A549 (cell line): ENCODE data around the gene ABCB6. TPM values are rescaled to one million over a fixed set of nuclear protein-coding genes. Genes with fewer than 3 reads are reported as not detected.

Experiments used
- ATAC-seq, 2 experiments: fragments of 200-7000 bp in 1 of 2; fragments of >200 bp in 1 of 2; cut with Nextera tagmentation in 1 of 2; cut with Tn5 transposase in 1 of 2; 3 replicates each; pipeline versions ENCODE4 v1.8.0 to v1.9.1; 2018 to 2020; ENCODE audit warnings: mild to moderate bottlenecking in 1 of 2, moderate library complexity in 1 of 2
- CTCF ChIA-PET: fragments of 300-600 bp; sonication (Branson Sonifier 250); formaldehyde crosslinking; extraction: SDS; loops from one replicate; lab custom pipeline; 2021; ENCODE audit warnings: antibody characterized with exemption, inconsistent platforms; lab: Yijun Ruan, JAX
- POLR2A ChIA-PET: fragments of 350-600 bp; formaldehyde crosslinking; extraction: SDS; loops from one replicate; lab custom pipeline; 2021; ENCODE audit warnings: antibody characterized with exemption, inconsistent platforms; lab: Yijun Ruan, JAX
- DNase-seq, 2 experiments: peaks; one replicate each; pipeline versions ENCODE4 v3.0.0 to v3.0.0-alpha.2; 2011 to 2016; ENCODE audit warnings: low read depth in 1 of 2, low spot score in 1 of 2
- FAIRE-seq: peaks from 2 replicates; lab custom pipeline; 2011; peaks lifted over from hg19 to GRCh38; lab: Jason Lieb, UNC
- H3K27ac ChIP-seq, 2 experiments: fragments of >200 bp; sonication (Bioruptor Twin); formaldehyde crosslinking; 3 replicates each; pipeline ENCODE4 v1.5.1; 2016 to 2017
- H3K4me1 ChIP-seq: fragments of >200 bp; sonication (Bioruptor Twin); formaldehyde crosslinking; 3 replicates; pipeline ENCODE4 v1.6.1; 2016
- H3K4me2 ChIP-seq: fragments of >200 bp; sonication (Bioruptor Twin); formaldehyde crosslinking; 3 replicates; pipeline ENCODE4 v1.6.1; 2016
- H3K4me3 ChIP-seq: fragments of >200 bp; sonication (Bioruptor Twin); formaldehyde crosslinking; 3 replicates; pipeline ENCODE4 v1.5.1; 2016
- H3K9me3 ChIP-seq: fragments of >200 bp; sonication (Bioruptor Twin); formaldehyde crosslinking; 3 replicates; pipeline ENCODE4 v1.6.1; 2016
- ATOH8 ChIP-seq: fragments of 250-450 bp; sonication (Bioruptor Pico); IDR thresholded peaks from 2 replicates; pipeline ENCODE4 v1.5.0; 2020; ENCODE audit warnings: low read depth, mild to moderate bottlenecking, moderate library complexity
- CBX2 ChIP-seq: fragments of 200-600 bp; sonication (generic); IDR thresholded peaks from 2 replicates; pipeline ENCODE4 v1.6.1; 2016; ENCODE audit warnings: low read depth, mild to moderate bottlenecking, borderline replicate concordance
- ELK1 ChIP-seq: fragments of 150-350 bp; IDR thresholded peaks from 2 replicates; pipeline ENCODE4 v1.6.1; 2014; ENCODE audit warnings: low read depth, mild to moderate bottlenecking, low read length
- ESRRA ChIP-seq: fragments of 150-350 bp; IDR thresholded peaks from 2 replicates; pipeline ENCODE4 v1.6.1; 2014; ENCODE audit warnings: mild to moderate bottlenecking, low read length, borderline replicate concordance
- FOSB ChIP-seq: fragments of 250-450 bp; sonication (Bioruptor Pico); IDR thresholded peaks from 2 replicates; pipeline ENCODE4 v1.5.0; 2020; ENCODE audit warnings: mild to moderate bottlenecking, moderate library complexity
- FOSL2 ChIP-seq, 2 experiments: fragments of 450-650 bp in 1 of 2; fragments of >200 bp in 1 of 2; sonication (Bioruptor Twin) in 1 of 2; formaldehyde crosslinking; IDR thresholded peaks; 2 replicates each; pipeline versions ENCODE4 v1.5.0 to v1.6.1; 2016 to 2020; ENCODE audit warnings: mild to moderate bottlenecking in 1 of 2, moderate library complexity in 1 of 2
- HEYL ChIP-seq: fragments of 250-450 bp; sonication (Bioruptor Pico); IDR thresholded peaks from 2 replicates; pipeline ENCODE4 v1.8.0; 2021; ENCODE audit warnings: mild to moderate bottlenecking, moderate library complexity
- HOXA7 ChIP-seq: fragments of 250-450 bp; sonication (Bioruptor Pico); IDR thresholded peaks from 2 replicates; pipeline ENCODE4 v1.5.0; 2020; ENCODE audit warnings: mild to moderate bottlenecking, moderate library complexity
- HOXB5 ChIP-seq: fragments of 250-450 bp; sonication (Bioruptor Pico); IDR thresholded peaks from 2 replicates; pipeline ENCODE4 v1.5.0; 2020; ENCODE audit warnings: mild to moderate bottlenecking, moderate library complexity
- JUN ChIP-seq, 2 experiments: fragments of >200 bp; sonication (Bioruptor Twin); formaldehyde crosslinking; IDR thresholded peaks; 2 replicates in 1 of 2; 3 replicates in 1 of 2; pipeline ENCODE4 v1.6.1; 2016 to 2017
- JUNB ChIP-seq: fragments of >200 bp; sonication (Bioruptor Twin); formaldehyde crosslinking; IDR thresholded peaks from 2 replicates; pipeline ENCODE4 v1.6.1; 2016
- KDM1A ChIP-seq: fragments of 200-600 bp; sonication (generic); IDR thresholded peaks from 2 replicates; pipeline ENCODE4 v1.6.1; 2016; ENCODE audit warnings: low read depth, mild to moderate bottlenecking
- MAX ChIP-seq: IDR thresholded peaks from 2 replicates; pipeline ENCODE4 v1.6.1; 2012
- MAZ ChIP-seq: fragments of 150-350 bp; IDR thresholded peaks from 2 replicates; pipeline ENCODE4 v1.6.1; 2014; ENCODE audit warnings: antibody characterized with exemption, low read depth, low read length, borderline replicate concordance
- RARB ChIP-seq: fragments of 250-450 bp; sonication (Bioruptor Pico); IDR thresholded peaks from 2 replicates; pipeline ENCODE4 v1.8.0; 2021; ENCODE audit warnings: mild to moderate bottlenecking, moderate library complexity
- RNF2 ChIP-seq: fragments of 200-600 bp; sonication (generic); IDR thresholded peaks from 2 replicates; pipeline ENCODE4 v1.6.1; 2016; ENCODE audit warnings: low read depth, mild to moderate bottlenecking, antibody characterized with exemption, moderate library complexity, borderline replicate concordance
- SMC3 ChIP-seq: fragments of >200 bp; sonication (Bioruptor Twin); formaldehyde crosslinking; IDR thresholded peaks from 3 replicates; pipeline ENCODE4 v1.6.1; 2018; ENCODE audit warnings: inconsistent platforms
- ZSCAN20 ChIP-seq: fragments of 250-450 bp; sonication (Bioruptor Pico); IDR thresholded peaks from 2 replicates; pipeline ENCODE4 v1.8.0; 2022; ENCODE audit warnings: mild to moderate bottlenecking, moderate library complexity
- WGBS: methylation state at CpG from one replicate; pipeline ENCODE4 v1.1.6; 2017; ENCODE audit errors: missing lambda C conversion rate; 5-methylcytosine and 5-hydroxymethylcytosine counted together
- polyA plus RNA-seq, 4 experiments: library from polyadenylated mRNA; depleted of rRNA in 3 of 4; stranded (reverse); fragments of >200 nt; fragmentation: RNase III in 1 of 4; extraction: RNeasy Plus Mini Kit Qiagen cat#74134 plus additional on column Dnase treatment in 1 of 4; gene quantifications; 2 replicates in 3 of 4; 3 replicates in 1 of 4; pipeline ENCODE4 v1.2.3, GENCODE V29; 2011 to 2017
- TF ChIP-seq, protein P1 (sequence below): IDR thresholded peaks from 2 replicates; pipeline ENCODE4 v1.6.1; 2012
- TF ChIP-seq, protein P2 (sequence below): fragments of 250-450 bp; sonication (Bioruptor Pico); IDR thresholded peaks from 2 replicates; pipeline ENCODE4 v1.5.0; 2021; ENCODE audit warnings: mild to moderate bottlenecking, moderate library complexity, borderline replicate concordance
- TF ChIP-seq, protein P3 (sequence below): fragments of >200 bp; sonication (Bioruptor Twin); formaldehyde crosslinking; IDR thresholded peaks from 3 replicates; pipeline ENCODE4 v1.6.1; 2016

The ABCB6 gene
- polyA plus RNA-seq, 2 of the 4 experiments (the other 2 are of a cell fraction) = 51.3 to 62.5 TPM

- ChIA-PET CTCF (interaction anchor here (0.6 to 10.6 kb wide), 7 partner anchors 9 to 144 kb away, joined by 3 to 177 read pairs (median 4); partner anchors contain the start of gene NHEJ1), POLR2A (no interaction called here)
- no peak for FAIRE-seq
- ATAC-seq = no peak
- Histone ChIP-seq H3K9me3 (no peaks in the 10 kb centered on the region), H3K4me3 (no peak overlapping the region), H3K27ac (no peak overlapping the region), H3K4me1 (peaks cover 9% of the 10 kb centered on the region; the same call in 1 of the 3 replicates), H3K4me2 (no peak overlapping the region)
- 85% methylated on average over 3 of the region's 3 CpGs for WGBS
- no peak for TF ChIP-seq ZSCAN20 (CRISPR knock-in tag)
- no peak for TF ChIP-seq HEYL (CRISPR knock-in tag)
- TF ChIP-seq, protein P1, sequence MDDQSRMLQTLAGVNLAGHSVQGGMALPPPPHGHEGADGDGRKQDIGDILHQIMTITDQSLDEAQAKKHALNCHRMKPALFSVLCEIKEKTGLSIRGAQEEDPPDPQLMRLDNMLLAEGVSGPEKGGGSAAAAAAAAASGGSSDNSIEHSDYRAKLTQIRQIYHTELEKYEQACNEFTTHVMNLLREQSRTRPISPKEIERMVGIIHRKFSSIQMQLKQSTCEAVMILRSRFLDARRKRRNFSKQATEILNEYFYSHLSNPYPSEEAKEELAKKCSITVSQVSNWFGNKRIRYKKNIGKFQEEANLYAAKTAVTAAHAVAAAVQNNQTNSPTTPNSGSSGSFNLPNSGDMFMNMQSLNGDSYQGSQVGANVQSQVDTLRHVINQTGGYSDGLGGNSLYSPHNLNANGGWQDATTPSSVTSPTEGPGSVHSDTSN = no peak
- no peak for DNase-seq
These were observed 44.6 kb downstream of the ABCB6 start for GRCh38 chr2:219174146-219174545.

- ATAC-seq = no peak
These were observed 45.6 kb downstream of the ABCB6 start for GRCh38 chr2:219173176-219173575.

More at GRCh38 chr2:219173176-219173575, 45.6 kb downstream of the ABCB6 start:
- H3K4me1 ChIP-seq = 0 out of 3 replicates have a peak, but pooled peaks cover 6% of the 10 kb centered on the region
- no peak for FAIRE-seq
- 82% methylated on average over 4 of the region's 6 CpGs for WGBS
- TF ChIP-seq ELK1 (no peak), KDM1A (no peak), JUN (IDR thresholded peaks at IDR 0.05) (no peak), MAZ (no peak), ESRRA (no peak), HOXB5 (no peak), MAX (no peak), JUNB (no peak), SMC3 (no peak), HOXA7 (no peak), ZSCAN20 (CRISPR knock-in tag) (no peak), RNF2 (no peak), CBX2 (no peak), RARB (no peak), FOSB (no peak), ATOH8 (no peak), FOSL2 (IDR thresholded peaks at IDR 0.05) (no peak), FOSL2 (CRISPR knock-in tag; IDR thresholded peaks at IDR 0.05) (no peak)
- TF ChIP-seq, protein P2, sequence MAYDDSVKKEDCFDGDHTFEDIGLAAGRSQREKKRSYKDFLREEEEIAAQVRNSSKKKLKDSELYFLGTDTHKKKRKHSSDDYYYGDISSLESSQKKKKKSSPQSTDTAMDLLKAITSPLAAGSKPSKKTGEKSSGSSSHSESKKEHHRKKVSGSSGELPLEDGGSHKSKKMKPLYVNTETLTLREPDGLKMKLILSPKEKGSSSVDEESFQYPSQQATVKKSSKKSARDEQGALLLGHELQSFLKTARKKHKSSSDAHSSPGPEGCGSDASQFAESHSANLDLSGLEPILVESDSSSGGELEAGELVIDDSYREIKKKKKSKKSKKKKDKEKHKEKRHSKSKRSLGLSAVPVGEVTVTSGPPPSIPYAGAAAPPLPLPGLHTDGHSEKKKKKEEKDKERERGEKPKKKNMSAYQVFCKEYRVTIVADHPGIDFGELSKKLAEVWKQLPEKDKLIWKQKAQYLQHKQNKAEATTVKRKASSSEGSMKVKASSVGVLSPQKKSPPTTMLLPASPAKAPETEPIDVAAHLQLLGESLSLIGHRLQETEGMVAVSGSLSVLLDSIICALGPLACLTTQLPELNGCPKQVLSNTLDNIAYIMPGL (CRISPR knock-in tag) = no peak
- TF ChIP-seq, protein P3, sequence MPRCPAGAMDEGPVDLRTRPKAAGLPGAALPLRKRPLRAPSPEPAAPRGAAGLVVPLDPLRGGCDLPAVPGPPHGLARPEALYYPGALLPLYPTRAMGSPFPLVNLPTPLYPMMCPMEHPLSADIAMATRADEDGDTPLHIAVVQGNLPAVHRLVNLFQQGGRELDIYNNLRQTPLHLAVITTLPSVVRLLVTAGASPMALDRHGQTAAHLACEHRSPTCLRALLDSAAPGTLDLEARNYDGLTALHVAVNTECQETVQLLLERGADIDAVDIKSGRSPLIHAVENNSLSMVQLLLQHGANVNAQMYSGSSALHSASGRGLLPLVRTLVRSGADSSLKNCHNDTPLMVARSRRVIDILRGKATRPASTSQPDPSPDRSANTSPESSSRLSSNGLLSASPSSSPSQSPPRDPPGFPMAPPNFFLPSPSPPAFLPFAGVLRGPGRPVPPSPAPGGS = no peak
- TF ChIP-seq, all 56 proteins: peak for 0
- H3K4me2 ChIP-seq = no peak overlapping the region
- ChIA-PET CTCF (interaction anchor here (1.0 to 10.6 kb wide), 5 partner anchors 16 to 124 kb away, joined by 3 to 177 read pairs (median 4); partner anchors contain the start of gene NHEJ1), POLR2A (no interaction called here)
- no peak overlapping the region for H3K4me3 ChIP-seq
- H3K9me3 ChIP-seq = no peaks in the 10 kb centered on the region
- no peak overlapping the region for H3K27ac ChIP-seq
- DNase-seq = no peak
